ENCODE measurements around the gene CCDC28A. TPM values are rescaled to one million over a fixed set of nuclear protein-coding genes. Genes with fewer than 3 reads are reported as not detected.

Gene CCDC28A
- polyA plus RNA-seq, 3 donors = 16.6 to 53.3 (median 42.6) TPM

- H3K27ac Mint-ChIP-seq = no peak overlapping the region
- H3K27me3 Mint-ChIP-seq (ENCODE audit: low read depth in 3 of 3) = peaks cover 8 to 23% (median 21%) of the 10 kb centered on the region in 3 donors
- no CpG with 5 or more reads among the region's 4 CpGs for WGBS (ENCODE audit: insufficient coverage)
- peaks cover 0 to 2% (median 0%) of the 10 kb centered on the region in 7 donors for H3K9me3 Mint-ChIP-seq
- no peaks in the 10 kb centered on the region for H3K79me2 ChIP-seq (ENCODE audit: insufficient read depth, low read length)
- peak overlapping the region in 1 of 2 donors; percentile 37 for H3K4me3 Mint-ChIP-seq
- intact Hi-C loops (cut with micrococcal nuclease) = no loop called here
- H3K4me3 ChIP-seq (replicated peaks in 1 of 3; ENCODE audit: low read depth in 2 of 3, low read length in 3 of 3) = no peak overlapping the region
- peaks cover 10 to 27% of the 10 kb centered on the region in 2 donors for H3K27me3 ChIP-seq (ENCODE audit: control insufficient read depth in 2 of 2, insufficient read depth in 2 of 2, low read length in 2 of 2)
- peaks cover 8 to 14% of the 10 kb centered on the region in 2 donors for H3K36me3 Mint-ChIP-seq
- H3K36me3 ChIP-seq (replicated peaks in 1 of 2; ENCODE audit: control insufficient read depth in 1 of 2, insufficient read depth in 2 of 2, low read length in 2 of 2) = peaks cover 0 to 1% of the 10 kb centered on the region in 2 donors
- no peak overlapping the region for H3K9ac ChIP-seq (ENCODE audit: insufficient read depth, low read length, poor library complexity, severe bottlenecking)
- TF ChIP-seq CTCF (IDR thresholded peaks at IDR 0.05) = no peak
- peaks cover 9% of the 10 kb centered on the region for H3K4me1 Mint-ChIP-seq
- no peak overlapping the region for H3K4me2 ChIP-seq (replicated peaks; ENCODE audit: extremely low read depth, low read length, poor library complexity, severe bottlenecking)
- H2AFZ ChIP-seq (ENCODE audit: insufficient read depth, low read depth, low read length, poor library complexity, severe bottlenecking) = no peak overlapping the region
- H4K20me1 ChIP-seq (ENCODE audit: insufficient read depth, low read length) = no peaks in the 10 kb centered on the region
- no peak for DNase-seq
- H3K9me3 ChIP-seq (replicated peaks in 1 of 2; ENCODE audit: control insufficient read depth in 1 of 2, insufficient read depth in 1 of 2, low read length in 2 of 2) = no peaks in the 10 kb centered on the region
- peaks cover 3 to 9% of the 10 kb centered on the region in 2 donors for H3K4me1 ChIP-seq (ENCODE audit: control insufficient read depth in 1 of 2, insufficient read depth in 2 of 2, low read length in 2 of 2)
- H3K27ac ChIP-seq (ENCODE audit: low read depth in 1 of 2, low read length in 2 of 2) = no peak overlapping the region
Measured at GRCh38 chr6:138797806-138798446, 24.4 kb downstream of the CCDC28A start.

- H3K36me3 ChIP-seq (replicated peaks in 1 of 2; ENCODE audit: control insufficient read depth in 1 of 2, insufficient read depth in 2 of 2, low read length in 2 of 2) = no peaks in the 10 kb centered on the region
- peaks cover 10 to 19% of the 10 kb centered on the region in 2 donors for H3K27me3 ChIP-seq (ENCODE audit: control insufficient read depth in 2 of 2, insufficient read depth in 2 of 2, low read length in 2 of 2)
- Mint-ChIP-seq H3K27me3 (ENCODE audit: low read depth in 3 of 3) (peaks cover 3 to 21% (median 13%) of the 10 kb centered on the region in 3 donors), H3K9me3 (peaks cover 0 to 2% (median 0%) of the 10 kb centered on the region in 7 donors), H3K4me3 (no peak overlapping the region), H3K27ac (peak overlapping the region in 1 of 7 donors; percentile 60), H3K36me3 (peaks cover 0 to under 1% of the 10 kb centered on the region in 2 donors), H3K4me1 (peaks cover 6% of the 10 kb centered on the region)
- H3K4me1 ChIP-seq (ENCODE audit: control insufficient read depth in 1 of 2, insufficient read depth in 2 of 2, low read length in 2 of 2) = peaks cover 2 to 8% of the 10 kb centered on the region in 2 donors
- no peak overlapping the region for H3K27ac ChIP-seq (ENCODE audit: low read depth in 1 of 2, low read length in 2 of 2)
- no peak for DNase-seq
- WGBS (ENCODE audit: insufficient coverage) = no CpG with 5 or more reads among the region's 2 CpGs
- TF ChIP-seq CTCF (IDR thresholded peaks at IDR 0.05) = no peak
- H4K20me1 ChIP-seq (ENCODE audit: insufficient read depth, low read length) = no peaks in the 10 kb centered on the region
- H3K4me2 ChIP-seq (replicated peaks; ENCODE audit: extremely low read depth, low read length, poor library complexity, severe bottlenecking) = no peak overlapping the region
- no peak overlapping the region for H3K9ac ChIP-seq (ENCODE audit: insufficient read depth, low read length, poor library complexity, severe bottlenecking)
- no peak overlapping the region for H2AFZ ChIP-seq (ENCODE audit: insufficient read depth, low read depth, low read length, poor library complexity, severe bottlenecking)
- H3K9me3 ChIP-seq (replicated peaks in 1 of 2; ENCODE audit: control insufficient read depth in 1 of 2, insufficient read depth in 1 of 2, low read length in 2 of 2) = no peaks in the 10 kb centered on the region
- no peak overlapping the region for H3K4me3 ChIP-seq (replicated peaks in 1 of 3; ENCODE audit: low read depth in 2 of 3, low read length in 3 of 3)
- H3K79me2 ChIP-seq (ENCODE audit: insufficient read depth, low read length) = no peaks in the 10 kb centered on the region
- intact Hi-C loops (cut with micrococcal nuclease) = no loop called here
Measured at GRCh38 chr6:138800377-138801150, 27.0 kb downstream of the CCDC28A start.
